Epithelial cell of proximal tubule (primary cell): ENCODE measurements around the gene ABCF1. TPM values are rescaled to one million over a fixed set of nuclear protein-coding genes. Genes with fewer than 3 reads are reported as not detected.

Source experiments
- DNase-seq: peaks from one replicate; pipeline ENCODE4 v3.0.0-alpha.2; 2011; ENCODE audit warnings: low read depth
- H3K4me3 ChIP-seq: 2 replicates; pipeline ENCODE4 v1.5.1; 2011; ENCODE audit warnings: low read depth, mild to moderate bottlenecking, low read length
- CTCF ChIP-seq: conservative IDR thresholded peaks from 2 replicates; pipeline ENCODE4 v1.5.1; 2012; ENCODE audit warnings: low read depth, mild to moderate bottlenecking, low read length
- total RNA-seq: library from RNA; depleted of rRNA; stranded (reverse); fragments of >200 nt; gene quantifications from 2 replicates; pipeline ENCODE4 v1.2.3, GENCODE V29; 2015

Gene ABCF1
- total RNA-seq, 1 donor from 2014 or later = 49.0 TPM

GRCh38 chr6:30616811-30617564 lies 45.7 kb downstream of the ABCF1 start, which contains the start of gene PPP1R10:
TSS of gene PPP1R10 (minus strand) at chr6:30617243. CDS start at chr6:30609944, 7,299 bp downstream.
- TF ChIP-seq CTCF = no peak
- peak within 1 kb of the TSS; percentile 85 for H3K4me3 ChIP-seq
- DNase-seq = peak; percentile 98

GRCh38 chr6:30617565-30618269 lies 46.5 kb downstream of the ABCF1 start, which contains the start of gene MRPS18B:
TSS of gene MRPS18B (plus strand) at chr6:30617840. CDS start at chr6:30617866, 26 bp downstream.
- TF ChIP-seq CTCF = no peak
- DNase-seq = peak; percentile 93
- H3K4me3 ChIP-seq = peak within 1 kb of the TSS; percentile 85

GRCh38 chr6:30618270-30618797 lies 47.1 kb downstream of the ABCF1 start:
- no peak for TF ChIP-seq CTCF
- no peak for DNase-seq
- H3K4me3 ChIP-seq = peak overlapping the region; percentile 85

- DNase-seq = no peak
- H3K4me3 ChIP-seq = no peak overlapping the region
- TF ChIP-seq CTCF = no peak
These were observed 48.3 kb downstream of the ABCF1 start for GRCh38 chr6:30619561-30619960.

- H3K4me3 ChIP-seq = no peak overlapping the region
- no peak for DNase-seq
These were observed 54.3 kb downstream of the ABCF1 start for GRCh38 chr6:30625511-30625910.

More at GRCh38 chr6:30625511-30625910, 54.3 kb downstream of the ABCF1 start:
- TF ChIP-seq CTCF = no peak
